DMS53 treated with DMSO at 0.1 percent for 48 hours (cell line): ENCODE data around the gene FGF2.
"Not testable (repeated sequence)": the region's sequence is repeated elsewhere in the genome, so short reads cannot be mapped to it uniquely, and the experiment has no call there.

Source experiments
- DNase-seq: peaks from one replicate; lab custom pipeline; 2025; ENCODE audit not compliant: unreplicated experiment; lab: John Stamatoyannopoulos, UW

FGF2 gene

DNA sequence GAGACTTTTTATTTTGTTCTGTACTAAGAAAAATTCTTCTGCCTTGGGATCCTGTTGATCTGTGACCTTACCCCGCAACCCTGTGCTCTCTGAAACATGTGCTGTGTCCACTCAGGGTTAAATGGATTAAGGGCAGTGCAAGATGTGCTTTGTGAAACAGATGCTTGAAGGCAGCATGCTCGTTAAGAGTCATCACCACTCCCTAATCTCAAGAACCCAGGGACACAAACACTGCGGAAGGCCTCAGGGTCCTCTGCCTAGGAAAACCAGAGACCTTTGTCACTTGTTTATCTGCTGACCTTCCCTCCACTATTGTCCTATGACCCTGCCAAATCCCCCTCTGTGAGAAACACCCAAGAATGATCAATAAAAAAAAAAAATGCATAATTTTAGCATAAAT lies 13.8 kb upstream of the FGF2 start:
- not testable (repeated sequence) for DNase-seq

DNA sequence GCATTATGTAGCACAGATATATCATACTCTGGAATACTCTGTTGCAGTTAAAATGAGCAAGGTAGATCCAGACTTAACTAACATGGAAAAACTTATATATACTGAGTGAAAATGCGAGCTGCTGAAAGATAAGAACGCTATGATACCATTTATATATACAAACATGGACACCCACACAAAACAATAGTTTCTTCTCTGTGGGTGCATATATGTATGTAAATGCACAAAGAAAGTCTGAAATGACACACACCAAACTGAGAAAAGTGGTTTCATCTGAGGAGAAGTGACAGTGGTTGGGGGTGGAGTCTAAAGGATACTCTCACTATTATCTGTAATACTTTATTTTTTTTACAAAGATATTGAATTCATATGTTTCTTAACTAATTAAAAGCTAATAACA lies 12.2 kb upstream of the FGF2 start:
- DNase-seq = no peak

GRCh38 chr4:122815248-122815647 lies 11.4 kb upstream of the FGF2 start:
- no peak for DNase-seq

DNA sequence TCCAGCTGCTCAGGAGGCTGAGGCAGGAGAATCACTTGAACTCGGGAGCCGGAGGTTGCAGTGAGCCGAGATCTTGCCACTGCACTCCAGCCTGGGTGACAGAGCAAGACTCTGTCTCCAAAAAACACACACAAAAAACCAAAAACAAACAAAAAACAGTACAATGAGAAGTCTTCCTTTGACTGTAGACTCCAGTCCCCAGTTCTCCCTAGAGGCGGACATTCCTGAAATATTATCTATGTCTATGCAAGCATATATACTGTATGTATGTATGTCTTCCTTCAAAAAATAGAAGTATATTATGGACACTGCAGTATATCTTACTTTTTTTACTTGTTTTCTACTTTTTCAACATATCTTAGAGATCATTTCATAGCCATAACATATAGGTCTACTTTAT lies 10.2 kb upstream of the FGF2 start:
- no peak for DNase-seq

GRCh38 chr4:122819708-122820449 lies 6.8 kb upstream of the FGF2 start:
- DNase-seq = no peak

GRCh38 chr4:122821092-122821491 lies 5.5 kb upstream of the FGF2 start:
- DNase-seq = no peak

DNA sequence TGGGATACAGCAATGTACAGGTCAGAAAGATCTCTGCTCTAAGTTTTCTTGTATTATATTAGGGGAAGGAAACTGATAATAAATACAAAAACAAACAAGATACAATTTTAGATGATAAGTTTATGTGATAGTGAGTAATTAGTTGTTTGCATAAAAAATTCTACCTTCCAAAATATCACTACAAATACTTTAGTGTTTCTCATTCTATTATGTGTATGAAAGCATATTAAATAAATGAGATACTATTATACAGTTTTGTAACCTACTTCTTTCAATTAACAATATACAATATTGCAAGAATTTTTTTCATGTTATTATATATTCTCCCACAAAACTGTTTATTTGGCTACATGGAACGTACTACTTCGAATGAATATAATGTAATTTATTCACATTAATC lies 4.2 kb upstream of the FGF2 start:
- DNase-seq = no peak

DNA sequence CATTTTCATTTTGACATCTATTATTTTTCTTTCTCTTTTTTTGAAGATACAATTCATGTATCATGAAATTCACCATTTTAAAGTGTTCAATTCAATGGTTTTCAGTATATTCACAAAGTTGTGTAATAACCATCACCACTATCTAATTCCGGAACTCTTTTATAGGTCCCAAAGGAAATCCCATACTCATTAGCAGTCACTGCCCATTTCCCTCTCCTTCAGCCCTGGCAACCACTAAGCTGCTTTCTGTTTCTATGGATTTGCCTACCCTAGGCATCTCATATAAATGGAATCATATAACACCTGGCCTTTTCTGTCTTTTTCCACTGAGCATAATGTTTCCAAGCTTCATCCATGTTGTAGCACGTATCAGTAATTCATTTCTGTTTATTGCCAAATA lies 3.2 kb upstream of the FGF2 start:
- no peak for DNase-seq

DNA sequence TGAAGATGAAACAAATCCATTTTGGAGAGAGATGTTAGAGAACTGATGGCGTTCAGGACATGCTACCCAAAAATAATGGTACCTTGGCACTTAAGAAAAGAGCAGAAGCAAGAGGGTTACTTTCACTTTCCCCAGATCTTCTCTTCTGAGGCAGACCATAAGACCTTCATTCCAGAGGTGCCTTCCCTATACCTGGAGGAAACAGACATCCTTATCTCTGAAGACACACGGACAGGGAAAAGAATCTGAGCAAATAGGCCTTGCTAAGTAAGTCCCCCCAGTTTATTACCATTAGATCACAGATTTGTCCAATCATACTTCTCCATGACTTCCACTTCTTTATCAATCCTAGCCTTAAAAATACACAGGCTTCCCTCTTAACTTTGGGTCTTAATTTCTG lies 2.0 kb upstream of the FGF2 start:
- no peak for DNase-seq

DNA sequence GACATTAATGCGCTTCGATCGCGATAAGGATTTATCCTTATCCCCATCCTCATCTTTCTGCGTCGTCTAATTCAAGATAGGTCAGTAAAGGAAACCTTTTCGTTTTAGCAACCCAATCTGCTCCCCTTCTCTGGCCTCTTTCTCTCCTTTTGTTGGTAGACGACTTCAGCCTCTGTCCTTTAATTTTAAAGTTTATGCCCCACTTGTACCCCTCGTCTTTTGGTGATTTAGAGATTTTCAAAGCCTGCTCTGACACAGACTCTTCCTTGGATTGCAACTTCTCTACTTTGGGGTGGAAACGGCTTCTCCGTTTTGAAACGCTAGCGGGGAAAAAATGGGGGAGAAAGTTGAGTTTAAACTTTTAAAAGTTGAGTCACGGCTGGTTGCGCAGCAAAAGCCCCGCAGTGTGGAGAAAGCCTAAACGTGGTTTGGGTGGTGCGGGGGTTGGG lies 528 bp upstream of the FGF2 start:
- DNase-seq = no peak

DNA sequence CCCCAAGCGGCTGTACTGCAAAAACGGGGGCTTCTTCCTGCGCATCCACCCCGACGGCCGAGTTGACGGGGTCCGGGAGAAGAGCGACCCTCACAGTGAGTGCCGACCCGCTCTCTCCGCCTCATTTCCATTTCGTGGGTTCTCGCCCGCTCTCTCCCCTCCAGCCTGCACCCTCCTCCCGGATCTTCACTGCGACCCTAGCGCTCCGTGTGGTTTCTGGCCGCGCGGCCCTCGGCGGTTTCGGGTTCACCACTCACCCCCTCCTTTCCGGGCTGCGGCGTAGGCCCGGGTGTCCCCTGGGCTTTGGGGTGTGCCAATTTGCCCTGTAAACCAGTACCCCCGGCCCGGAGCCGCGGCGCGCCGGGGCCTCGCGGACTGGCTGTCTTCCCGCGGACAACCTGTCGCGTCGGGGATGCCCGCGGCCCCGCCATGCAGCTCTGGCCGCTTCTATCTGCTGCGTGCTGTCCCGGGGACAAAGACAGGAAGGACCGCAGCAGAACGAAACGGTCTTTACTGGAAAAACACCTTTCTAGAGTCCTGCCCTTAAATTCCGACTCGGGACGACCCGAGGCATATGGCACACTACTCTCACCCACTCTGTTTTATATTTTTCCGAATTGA lies 737 bp downstream of the FGF2 start:
- DNase-seq = peak; percentile 15

- peak; percentile 19 for DNase-seq
Measured at GRCh38 chr4:122827879-122828601, 1.4 kb downstream of the FGF2 start.

DNA sequence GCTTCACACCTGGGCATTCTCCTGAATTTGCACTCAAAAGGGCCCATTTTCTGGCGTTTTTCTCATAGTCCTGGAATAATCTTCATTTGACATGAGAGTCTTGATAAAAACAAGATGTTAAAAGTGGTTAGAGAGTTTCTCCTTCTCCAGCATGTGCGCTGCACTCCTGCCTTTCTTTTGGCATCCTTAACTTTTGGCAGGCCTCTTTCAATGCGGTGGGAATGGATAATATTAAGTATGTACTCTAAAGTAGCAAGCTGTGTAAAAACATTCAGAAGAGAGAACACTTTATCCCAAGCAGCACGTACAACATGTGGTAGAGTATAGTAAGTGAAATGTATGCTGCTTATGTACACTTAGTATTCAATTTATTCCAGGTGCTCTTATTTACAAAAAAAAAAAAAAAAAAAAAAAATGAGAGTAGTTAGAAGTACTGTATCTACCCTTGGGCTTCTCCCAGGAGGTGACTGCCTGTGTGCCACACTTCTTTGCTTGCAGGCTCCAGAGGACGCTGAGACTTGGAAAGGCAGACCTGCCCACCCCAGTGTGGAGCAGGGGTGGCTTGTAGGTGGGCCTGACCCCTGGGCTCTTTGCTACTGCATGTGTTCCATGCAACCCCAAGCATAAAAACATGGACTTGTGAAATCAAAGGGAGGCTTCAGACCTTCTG lies 3.9 kb downstream of the FGF2 start:
- no peak for DNase-seq

DNA sequence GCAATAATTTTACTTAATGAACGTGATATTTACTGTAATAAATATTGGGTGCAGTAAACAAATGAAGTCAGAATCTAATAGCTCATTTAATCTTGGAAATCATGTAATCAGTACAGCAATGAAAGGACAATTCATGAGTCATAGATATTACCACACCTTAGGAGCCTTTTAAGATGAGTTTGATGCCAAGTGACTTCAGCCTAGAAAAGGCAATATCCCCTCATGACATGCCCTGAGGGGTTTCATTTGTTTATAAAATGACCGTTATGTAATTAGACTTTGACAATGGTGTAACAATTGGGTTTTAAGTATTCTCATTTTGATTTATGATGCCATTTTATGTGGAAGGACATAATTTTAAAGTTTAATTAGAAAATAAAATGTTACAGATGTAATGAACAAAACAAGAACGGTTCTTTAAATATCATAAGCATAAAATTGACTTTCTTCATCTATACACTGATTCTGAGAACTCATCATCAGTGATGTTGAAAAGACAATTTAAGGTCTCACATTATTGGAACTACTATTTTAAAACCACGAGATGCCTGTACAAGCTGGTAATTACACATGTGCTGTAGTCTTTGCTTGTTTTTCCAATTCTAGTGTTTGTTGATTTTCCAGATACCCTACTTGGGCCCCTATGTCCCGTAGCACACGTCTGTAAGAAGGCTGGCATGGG lies 5.0 kb downstream of the FGF2 start:
- no peak for DNase-seq

- DNase-seq = no peak
Measured at GRCh38 chr4:122832732-122833131, 6.1 kb downstream of the FGF2 start.

- no peak for DNase-seq
Measured at GRCh38 chr4:122833999-122834398, 7.4 kb downstream of the FGF2 start.

DNA sequence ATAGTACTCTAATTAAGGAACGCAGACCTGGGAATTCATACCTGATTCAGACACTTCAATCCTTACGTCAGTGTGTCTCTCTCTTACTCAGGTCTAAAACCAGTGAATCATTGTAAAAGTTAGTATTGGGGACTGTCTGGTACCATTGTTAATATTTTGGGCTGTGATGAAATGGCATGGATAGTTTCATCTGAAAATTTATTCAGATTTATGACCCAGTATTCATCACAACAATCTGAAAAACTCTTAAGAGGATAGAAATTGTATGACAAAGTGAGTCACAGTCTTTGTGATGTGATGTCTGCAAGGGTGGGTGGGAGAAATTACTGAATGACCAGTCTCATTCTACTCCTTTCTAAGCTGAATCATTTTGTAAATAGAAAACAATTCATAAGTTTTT lies 10.3 kb downstream of the FGF2 start:
- DNase-seq = no peak

DNA sequence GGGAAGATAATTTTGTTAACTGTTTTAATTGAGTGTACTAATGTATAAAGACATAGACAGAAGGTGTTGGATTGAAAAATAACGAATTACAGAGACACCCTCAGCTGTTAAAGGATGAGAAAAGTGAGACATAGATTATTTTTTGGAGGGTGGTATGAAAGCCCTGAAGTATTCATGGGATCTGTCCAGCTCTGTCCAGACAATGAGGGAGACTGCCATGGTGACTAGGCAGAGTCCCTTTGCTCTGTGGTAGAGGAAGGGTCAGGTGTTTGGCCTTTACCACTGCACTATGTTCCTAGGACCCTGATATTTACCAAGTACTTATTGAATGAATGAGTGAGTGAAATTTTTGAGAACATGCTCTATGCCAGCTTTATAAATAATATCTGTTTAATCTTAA lies 11.4 kb downstream of the FGF2 start:
- no peak for DNase-seq

- no peak for DNase-seq
Measured at GRCh38 chr4:122842392-122842791, 15.8 kb downstream of the FGF2 start.

DNA sequence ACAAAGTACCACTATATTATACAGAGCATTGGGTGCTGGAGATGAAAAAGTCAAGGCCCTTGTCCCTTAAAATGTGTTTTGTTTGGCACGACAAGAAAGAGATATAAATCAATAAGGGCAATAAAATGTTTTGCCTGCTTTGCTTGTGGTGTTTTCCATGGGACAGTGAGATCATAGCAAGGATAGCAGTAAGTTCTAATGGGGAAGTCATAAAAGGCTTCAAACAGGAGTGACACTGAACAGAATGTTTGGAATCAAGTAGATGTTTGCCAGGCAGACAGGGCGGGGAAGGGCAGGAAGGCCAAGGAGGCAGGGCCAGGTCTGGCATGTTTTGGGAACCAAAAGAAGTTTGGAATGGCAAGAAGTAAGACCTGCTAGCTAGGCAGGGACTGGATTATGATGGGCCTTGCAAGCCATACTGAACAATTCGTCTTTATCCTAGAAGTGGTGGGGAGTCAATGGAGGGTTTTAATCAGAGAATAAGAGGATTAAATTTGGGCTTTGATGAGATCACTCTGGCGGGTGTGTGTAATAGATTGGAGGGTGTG lies 16.4 kb downstream of the FGF2 start:
- DNase-seq = no peak

- DNase-seq = not testable (repeated sequence)
Measured at GRCh38 chr4:122844391-122844790, 17.8 kb downstream of the FGF2 start.
